Measurements from ENCODE around the gene SMYD3.

Gene SMYD3

DNA sequence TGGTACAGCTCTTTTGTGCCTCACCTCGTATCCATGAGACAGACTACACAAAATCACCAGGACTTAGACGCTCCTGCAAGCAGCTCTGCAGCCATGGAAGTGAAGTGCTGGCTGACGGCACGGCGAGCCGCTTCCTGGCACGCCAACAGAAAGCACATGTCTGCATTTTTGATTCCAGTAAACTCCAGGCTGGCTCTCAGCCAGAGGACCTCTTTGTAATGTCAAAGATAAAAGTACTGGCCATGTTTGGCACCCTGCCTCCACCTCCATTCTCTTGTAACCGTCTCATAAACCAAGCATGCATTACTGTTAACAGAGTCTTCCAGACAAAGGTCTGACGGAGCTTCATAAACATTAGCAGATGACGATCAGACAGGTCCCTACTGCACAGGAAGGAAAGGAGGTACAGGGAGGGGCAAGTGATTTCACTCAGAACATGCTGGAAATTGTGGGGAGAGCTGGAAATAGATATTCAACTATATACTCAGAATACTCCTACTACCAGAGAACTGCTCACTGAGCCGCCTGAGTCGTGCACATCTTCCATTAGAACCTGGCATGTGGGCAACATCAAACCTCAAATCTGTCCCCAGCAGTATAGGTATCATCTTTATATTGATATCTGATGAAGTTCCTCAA, 632.0 kb downstream of the SMYD3 start:
- Histone ChIP-seq H3K4me3 (replicated peaks; ENCODE audit: low read depth, low read length) (no peak overlapping the region), H3K36me3 (ENCODE audit: control insufficient read depth, insufficient read depth, low read length) (no peaks in the 10 kb centered on the region), H3K27me3 (replicated peaks; ENCODE audit: control insufficient read depth, insufficient read depth, low read length) (no peaks in the 10 kb centered on the region)
- no peak for DNase-seq (ENCODE audit: extremely low read depth, insufficient read length)
- TF ChIP-seq, protein P1, sequence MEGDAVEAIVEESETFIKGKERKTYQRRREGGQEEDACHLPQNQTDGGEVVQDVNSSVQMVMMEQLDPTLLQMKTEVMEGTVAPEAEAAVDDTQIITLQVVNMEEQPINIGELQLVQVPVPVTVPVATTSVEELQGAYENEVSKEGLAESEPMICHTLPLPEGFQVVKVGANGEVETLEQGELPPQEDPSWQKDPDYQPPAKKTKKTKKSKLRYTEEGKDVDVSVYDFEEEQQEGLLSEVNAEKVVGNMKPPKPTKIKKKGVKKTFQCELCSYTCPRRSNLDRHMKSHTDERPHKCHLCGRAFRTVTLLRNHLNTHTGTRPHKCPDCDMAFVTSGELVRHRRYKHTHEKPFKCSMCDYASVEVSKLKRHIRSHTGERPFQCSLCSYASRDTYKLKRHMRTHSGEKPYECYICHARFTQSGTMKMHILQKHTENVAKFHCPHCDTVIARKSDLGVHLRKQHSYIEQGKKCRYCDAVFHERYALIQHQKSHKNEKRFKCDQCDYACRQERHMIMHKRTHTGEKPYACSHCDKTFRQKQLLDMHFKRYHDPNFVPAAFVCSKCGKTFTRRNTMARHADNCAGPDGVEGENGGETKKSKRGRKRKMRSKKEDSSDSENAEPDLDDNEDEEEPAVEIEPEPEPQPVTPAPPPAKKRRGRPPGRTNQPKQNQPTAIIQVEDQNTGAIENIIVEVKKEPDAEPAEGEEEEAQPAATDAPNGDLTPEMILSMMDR (IDR thresholded peaks at IDR 0.05; ENCODE audit: insufficient read depth, low read length, poor library complexity, severe bottlenecking): no peak

DNA sequence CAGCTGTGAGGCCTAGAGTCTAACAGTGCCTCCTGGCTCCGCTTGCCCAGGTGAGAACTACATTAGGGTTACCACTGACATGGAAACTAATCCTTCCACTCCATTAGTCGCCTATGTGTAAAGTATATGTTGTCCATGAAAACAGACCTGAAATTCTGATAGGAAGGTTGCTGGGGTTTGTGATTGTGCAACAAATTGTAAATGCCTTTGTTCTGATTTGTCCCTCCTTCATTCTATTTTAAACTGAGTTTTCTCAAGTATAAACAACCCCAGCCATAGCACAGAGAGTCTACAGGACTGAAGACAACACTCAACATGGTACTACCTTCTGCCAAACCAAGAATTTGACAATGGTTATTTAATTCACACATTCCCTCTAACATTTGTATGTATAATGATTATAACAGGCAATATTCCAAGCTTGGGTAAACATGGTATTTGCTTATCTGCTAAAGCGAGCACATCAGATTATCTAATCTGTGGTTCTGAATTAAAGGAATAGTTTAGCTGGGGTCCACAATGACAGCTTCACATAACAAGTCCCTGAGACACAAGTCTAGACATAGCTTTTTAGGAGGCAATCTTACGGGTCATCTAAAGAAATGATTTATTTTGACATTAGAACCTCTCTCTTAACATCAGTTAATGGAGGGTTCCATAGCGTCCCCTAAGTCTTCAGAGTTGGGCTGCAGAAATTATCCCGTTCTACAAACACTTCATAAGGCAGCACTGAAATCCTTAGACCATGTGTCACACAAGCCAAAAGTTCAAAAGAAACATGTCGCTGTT, 633.0 kb downstream of the SMYD3 start:
- TF ChIP-seq, protein P1 (IDR thresholded peaks at IDR 0.05; ENCODE audit: insufficient read depth, low read length, poor library complexity, severe bottlenecking): no peak
- Histone ChIP-seq H3K27me3 (replicated peaks; ENCODE audit: control insufficient read depth, insufficient read depth, low read length) (no peaks in the 10 kb centered on the region), H3K36me3 (ENCODE audit: control insufficient read depth, insufficient read depth, low read length) (no peaks in the 10 kb centered on the region), H3K4me3 (replicated peaks; ENCODE audit: low read depth, low read length) (no peak overlapping the region)
- no peak for DNase-seq (ENCODE audit: extremely low read depth, insufficient read length)

DNA sequence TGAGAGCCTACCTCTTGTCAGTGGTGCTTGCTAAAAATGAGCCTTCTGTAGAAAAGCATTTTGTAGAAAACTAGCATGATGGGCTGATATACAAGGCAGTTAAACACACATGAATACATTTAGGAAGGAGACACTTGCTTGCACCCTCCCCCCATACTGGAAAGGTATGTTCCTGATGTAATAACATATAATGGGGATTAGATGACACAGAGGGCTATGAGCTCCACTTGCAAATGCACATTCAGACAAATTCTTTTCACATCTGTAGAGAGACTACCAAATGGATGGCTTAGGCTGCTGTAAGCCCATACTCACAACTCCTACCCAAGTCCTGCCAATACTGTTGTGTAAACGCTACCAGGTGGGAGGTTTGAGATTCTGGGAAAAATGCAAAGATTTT, 634.0 kb downstream of the SMYD3 start:
- TF ChIP-seq, protein P1 (IDR thresholded peaks at IDR 0.05; ENCODE audit: insufficient read depth, low read length, poor library complexity, severe bottlenecking): no peak
- no peaks in the 10 kb centered on the region for H3K36me3 ChIP-seq (ENCODE audit: control insufficient read depth, insufficient read depth, low read length)
- no peak overlapping the region for H3K4me3 ChIP-seq (replicated peaks; ENCODE audit: low read depth, low read length)
- no peaks in the 10 kb centered on the region for H3K27me3 ChIP-seq (replicated peaks; ENCODE audit: control insufficient read depth, insufficient read depth, low read length)
- DNase-seq (ENCODE audit: extremely low read depth, insufficient read length): no peak

DNA sequence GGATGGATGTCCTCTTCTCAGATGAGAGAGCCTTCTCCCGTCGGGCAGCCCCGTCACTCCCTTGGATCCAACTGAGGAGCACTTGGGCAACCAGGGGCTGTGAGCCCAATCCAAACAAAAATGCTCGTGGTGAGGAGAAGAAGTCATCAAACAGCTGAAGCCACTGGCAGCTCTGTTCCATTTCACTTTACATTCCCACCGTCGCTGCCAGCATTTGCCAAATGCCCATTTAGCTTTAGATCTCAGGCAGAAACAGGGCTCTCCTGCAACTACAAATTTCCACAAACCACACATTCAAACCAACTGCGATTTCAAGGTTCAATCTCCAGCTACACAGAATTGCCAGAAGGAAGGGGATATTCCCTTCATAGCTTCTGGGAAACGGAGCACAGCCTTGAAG, 634.6 kb downstream of the SMYD3 start:
- TF ChIP-seq, protein P1 (IDR thresholded peaks at IDR 0.05; ENCODE audit: insufficient read depth, low read length, poor library complexity, severe bottlenecking): no peak
- H3K36me3 ChIP-seq (ENCODE audit: control insufficient read depth, insufficient read depth, low read length): no peaks in the 10 kb centered on the region
- H3K4me3 ChIP-seq (replicated peaks; ENCODE audit: low read depth, low read length): no peak overlapping the region
- no peak for DNase-seq (ENCODE audit: extremely low read depth, insufficient read length)
- H3K27me3 ChIP-seq (replicated peaks; ENCODE audit: control insufficient read depth, insufficient read depth, low read length): no peaks in the 10 kb centered on the region

DNA sequence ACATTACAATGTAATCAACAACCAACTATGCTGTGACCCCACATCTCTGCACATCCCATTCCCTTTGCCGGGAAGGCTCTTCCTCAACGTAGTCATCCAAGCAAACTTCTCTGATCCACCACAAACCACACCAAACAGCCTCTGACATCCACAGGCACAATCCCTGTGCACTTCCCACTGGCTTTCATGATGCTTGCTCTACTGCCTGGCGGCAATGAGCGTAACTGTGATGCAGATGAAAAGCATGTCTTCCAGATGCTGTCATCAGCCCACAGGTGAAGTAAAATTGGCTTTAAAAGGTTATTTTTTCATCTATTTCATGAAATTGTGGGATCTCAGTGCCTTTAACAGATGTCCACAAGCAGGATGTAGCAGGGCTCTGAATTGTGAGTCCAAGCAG, 635.2 kb downstream of the SMYD3 start:
- Histone ChIP-seq H3K27me3 (replicated peaks; ENCODE audit: control insufficient read depth, insufficient read depth, low read length) (no peaks in the 10 kb centered on the region), H3K4me3 (replicated peaks; ENCODE audit: low read depth, low read length) (no peak overlapping the region), H3K36me3 (ENCODE audit: control insufficient read depth, insufficient read depth, low read length) (no peaks in the 10 kb centered on the region)
- no peak for DNase-seq (ENCODE audit: extremely low read depth, insufficient read length)
- TF ChIP-seq, protein P1 (IDR thresholded peaks at IDR 0.05; ENCODE audit: insufficient read depth, low read length, poor library complexity, severe bottlenecking): no peak

Data from GM06990 (cell line).